Measurements from ENCODE around the gene C9orf152. TPM values are rescaled to one million over a fixed set of nuclear protein-coding genes. Genes with fewer than 3 reads are reported as not detected.

Gene C9orf152
- total and polyA plus RNA-seq, 2 of the 13 experiments (the other 11 are each of a cell fraction or from before 2014, with no cell fraction given), result 0.24 to 0.48 TPM

DNA sequence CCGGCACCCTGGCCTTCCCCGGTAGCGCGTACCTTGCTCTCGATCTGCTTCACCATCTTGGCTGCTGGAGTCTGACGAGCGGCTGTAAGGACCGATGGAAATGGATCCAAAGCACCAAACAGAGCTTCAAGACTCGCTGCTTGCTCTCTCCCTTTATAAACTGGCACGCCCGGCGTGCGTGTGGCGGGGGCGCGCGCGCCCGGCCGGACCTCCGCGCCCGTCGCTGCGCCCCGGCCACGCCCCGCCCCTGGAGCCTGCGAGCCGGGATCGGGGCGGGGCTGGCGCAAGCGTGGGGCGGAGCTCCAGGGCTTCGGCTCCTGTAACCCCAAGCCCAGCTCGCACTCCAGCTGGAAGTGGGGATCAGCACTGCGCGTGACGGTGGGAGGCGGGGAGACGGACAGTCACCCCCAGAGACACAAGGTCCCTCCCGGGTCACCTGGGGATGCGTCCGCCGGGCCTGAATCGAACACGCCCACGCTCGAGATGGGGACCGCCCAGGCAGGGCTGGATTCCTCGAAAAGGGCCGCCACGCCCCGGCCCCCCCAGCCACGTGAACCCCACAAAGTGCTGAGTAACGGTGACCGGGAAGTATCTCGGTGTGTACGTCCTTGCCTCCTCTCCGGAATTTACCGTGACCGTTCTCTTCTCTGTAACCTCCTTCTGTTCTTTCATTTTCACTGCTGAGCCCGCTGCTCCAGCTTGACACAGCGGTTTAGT lies 48.6 kb upstream of the C9orf152 start, which contains the start of gene TXN (continued):
- TF ChIP-seq, protein P1, sequence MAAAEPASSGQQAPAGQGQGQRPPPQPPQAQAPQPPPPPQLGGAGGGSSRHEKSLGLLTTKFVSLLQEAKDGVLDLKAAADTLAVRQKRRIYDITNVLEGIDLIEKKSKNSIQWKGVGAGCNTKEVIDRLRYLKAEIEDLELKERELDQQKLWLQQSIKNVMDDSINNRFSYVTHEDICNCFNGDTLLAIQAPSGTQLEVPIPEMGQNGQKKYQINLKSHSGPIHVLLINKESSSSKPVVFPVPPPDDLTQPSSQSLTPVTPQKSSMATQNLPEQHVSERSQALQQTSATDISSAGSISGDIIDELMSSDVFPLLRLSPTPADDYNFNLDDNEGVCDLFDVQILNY (CRISPR knock-in tag; conservative IDR thresholded peaks at IDR 0.05), result peak; percentile 3; the same call in 1 of the 2 replicates
- TF ChIP-seq NFE2L1 (CRISPR knock-in tag; IDR thresholded peaks at IDR 0.05; ENCODE audit: borderline replicate concordance) (peak; percentile 97), MEIS2 (CRISPR knock-in tag; IDR thresholded peaks at IDR 0.05) (peak; percentile 37), TBL1XR1 (IDR thresholded peaks at IDR 0.05; ENCODE audit: borderline replicate concordance, low read length, partially characterized antibody) (no peak), ZNF251 (CRISPR knock-in tag; IDR thresholded peaks at IDR 0.05) (0 out of 2 replicates have a peak, but pooled peaks have one; percentile 31), ZNF44 (CRISPR knock-in tag; IDR thresholded peaks at IDR 0.05) (no peak), WIZ (CRISPR knock-in tag; IDR thresholded peaks at IDR 0.05) (no peak), HOXA3 (CRISPR knock-in tag; IDR thresholded peaks at IDR 0.05) (peak; percentile 15; the same call in 1 of the 2 replicates), KLF11 (CRISPR knock-in tag; IDR thresholded peaks at IDR 0.05) (0 out of 2 replicates have a peak, but pooled peaks have one; percentile 50), ZBTB3 (CRISPR knock-in tag; IDR thresholded peaks at IDR 0.05; ENCODE audit: borderline replicate concordance, low read depth) (no peak), ZNF558 (CRISPR knock-in tag; IDR thresholded peaks at IDR 0.05; ENCODE audit: borderline replicate concordance) (0 out of 2 replicates have a peak, but pooled peaks have one; percentile 26), HDAC6 (IDR thresholded peaks at IDR 0.05; ENCODE audit: low read depth, low read length) (no peak), MATR3 (CRISPR knock-in tag; IDR thresholded peaks at IDR 0.05) (no peak), DR1 (CRISPR knock-in tag; IDR thresholded peaks at IDR 0.05) (peak; percentile 92), XRCC5 (optimal IDR thresholded peaks at IDR 0.05; ENCODE audit: low read length) (no peak), ZNF329 (CRISPR knock-in tag; IDR thresholded peaks at IDR 0.05; ENCODE audit: low read depth) (peak; percentile 76; the same call in 1 of the 2 replicates), PHF5A (CRISPR knock-in tag; IDR thresholded peaks at IDR 0.05; ENCODE audit: low read depth, unreplicated experiment) (no peak), ZNF326 (CRISPR knock-in tag; IDR thresholded peaks at IDR 0.05; ENCODE audit: borderline replicate concordance) (0 out of 2 replicates have a peak, but pooled peaks have one; percentile 31), BCL6 (CRISPR knock-in tag; IDR thresholded peaks at IDR 0.05) (peak; percentile 94), ZFX (CRISPR knock-in tag; IDR thresholded peaks at IDR 0.05; ENCODE audit: low read depth) (peak; percentile 57; the same call in 1 of the 2 replicates), SMC3 (IDR thresholded peaks at IDR 0.05; ENCODE audit: low read length) (no peak), ZNF619 (CRISPR knock-in tag; IDR thresholded peaks at IDR 0.05) (no peak), KDM6A (CRISPR knock-in tag; IDR thresholded peaks at IDR 0.05; ENCODE audit: low read depth) (no peak), ZNF12 (CRISPR knock-in tag; IDR thresholded peaks at IDR 0.05) (peak; percentile 58; the same call in 1 of the 2 replicates), ZNF274 (CRISPR knock-in tag; IDR thresholded peaks at IDR 0.05) (no peak)
- TF ChIP-seq, protein P2, sequence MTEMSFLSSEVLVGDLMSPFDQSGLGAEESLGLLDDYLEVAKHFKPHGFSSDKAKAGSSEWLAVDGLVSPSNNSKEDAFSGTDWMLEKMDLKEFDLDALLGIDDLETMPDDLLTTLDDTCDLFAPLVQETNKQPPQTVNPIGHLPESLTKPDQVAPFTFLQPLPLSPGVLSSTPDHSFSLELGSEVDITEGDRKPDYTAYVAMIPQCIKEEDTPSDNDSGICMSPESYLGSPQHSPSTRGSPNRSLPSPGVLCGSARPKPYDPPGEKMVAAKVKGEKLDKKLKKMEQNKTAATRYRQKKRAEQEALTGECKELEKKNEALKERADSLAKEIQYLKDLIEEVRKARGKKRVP (CRISPR knock-in tag; IDR thresholded peaks at IDR 0.05), result no peak
- TF ChIP-seq, protein P3, sequence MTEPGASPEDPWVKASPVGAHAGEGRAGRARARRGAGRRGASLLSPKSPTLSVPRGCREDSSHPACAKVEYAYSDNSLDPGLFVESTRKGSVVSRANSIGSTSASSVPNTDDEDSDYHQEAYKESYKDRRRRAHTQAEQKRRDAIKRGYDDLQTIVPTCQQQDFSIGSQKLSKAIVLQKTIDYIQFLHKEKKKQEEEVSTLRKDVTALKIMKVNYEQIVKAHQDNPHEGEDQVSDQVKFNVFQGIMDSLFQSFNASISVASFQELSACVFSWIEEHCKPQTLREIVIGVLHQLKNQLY (CRISPR knock-in tag; IDR thresholded peaks at IDR 0.05), result peak; percentile 48
- TF ChIP-seq, protein P4, sequence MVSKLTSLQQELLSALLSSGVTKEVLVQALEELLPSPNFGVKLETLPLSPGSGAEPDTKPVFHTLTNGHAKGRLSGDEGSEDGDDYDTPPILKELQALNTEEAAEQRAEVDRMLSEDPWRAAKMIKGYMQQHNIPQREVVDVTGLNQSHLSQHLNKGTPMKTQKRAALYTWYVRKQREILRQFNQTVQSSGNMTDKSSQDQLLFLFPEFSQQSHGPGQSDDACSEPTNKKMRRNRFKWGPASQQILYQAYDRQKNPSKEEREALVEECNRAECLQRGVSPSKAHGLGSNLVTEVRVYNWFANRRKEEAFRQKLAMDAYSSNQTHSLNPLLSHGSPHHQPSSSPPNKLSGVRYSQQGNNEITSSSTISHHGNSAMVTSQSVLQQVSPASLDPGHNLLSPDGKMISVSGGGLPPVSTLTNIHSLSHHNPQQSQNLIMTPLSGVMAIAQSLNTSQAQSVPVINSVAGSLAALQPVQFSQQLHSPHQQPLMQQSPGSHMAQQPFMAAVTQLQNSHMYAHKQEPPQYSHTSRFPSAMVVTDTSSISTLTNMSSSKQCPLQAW (CRISPR knock-in tag; IDR thresholded peaks at IDR 0.05), result 0 out of 2 replicates have a peak, but pooled peaks have one; percentile 35

All from HepG2 (cell line).